OCI-LY3 (cell line): ENCODE data around the gene MYH9.

ENCODE experiments used
- EZH2phosphoT487 ChIP-seq: fragments of 200-600 bp; shearing (Covaris generic); IDR thresholded peaks from 2 replicates; pipeline ENCODE4 v1.6.1; 2018; ENCODE audit warnings: antibody characterized with exemption, mixed run types, low read depth
- TF ChIP-seq, protein P1 (sequence below): fragments of 200-600, 300-600 bp; sonication (generic); IDR thresholded peaks from 2 replicates; pipeline ENCODE4 v1.5.1; 2014; ENCODE audit warnings: antibody characterized with exemption, low read length, low read depth

DNA sequence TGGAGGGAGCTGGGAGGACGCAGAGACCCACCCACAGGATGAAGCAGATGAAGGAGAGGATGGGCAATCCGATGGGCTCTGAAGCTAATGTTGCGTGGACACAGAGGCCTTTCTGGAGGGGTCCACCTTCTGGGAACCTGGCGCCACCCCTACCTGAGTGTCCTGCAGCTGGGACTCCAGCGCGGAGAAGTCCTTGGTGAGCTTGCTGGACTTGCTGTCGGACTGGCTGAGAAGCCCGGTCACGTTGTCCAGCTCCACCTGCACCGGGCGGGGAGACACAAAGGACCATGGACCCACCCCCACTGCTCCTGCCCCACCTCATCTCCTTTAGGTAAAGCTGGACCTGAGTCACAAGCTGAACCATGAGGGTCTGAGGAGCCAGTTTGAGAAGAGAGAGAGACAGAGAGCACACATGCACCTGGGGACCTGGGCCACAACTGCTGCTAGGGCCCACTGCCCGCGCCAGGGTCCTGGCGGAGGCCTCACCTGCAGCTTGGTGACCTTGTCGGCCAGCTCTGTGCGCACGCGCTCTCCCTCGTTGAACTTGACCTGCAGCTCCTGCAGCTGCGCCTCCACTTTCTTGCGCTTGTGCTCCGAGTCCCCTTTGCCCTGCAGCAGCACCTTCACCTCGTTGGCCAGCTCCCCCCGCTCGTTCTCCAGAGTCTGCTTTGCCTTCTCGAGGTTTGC, 94.0 kb downstream of the MYH9 start:
- TF ChIP-seq, protein P1, sequence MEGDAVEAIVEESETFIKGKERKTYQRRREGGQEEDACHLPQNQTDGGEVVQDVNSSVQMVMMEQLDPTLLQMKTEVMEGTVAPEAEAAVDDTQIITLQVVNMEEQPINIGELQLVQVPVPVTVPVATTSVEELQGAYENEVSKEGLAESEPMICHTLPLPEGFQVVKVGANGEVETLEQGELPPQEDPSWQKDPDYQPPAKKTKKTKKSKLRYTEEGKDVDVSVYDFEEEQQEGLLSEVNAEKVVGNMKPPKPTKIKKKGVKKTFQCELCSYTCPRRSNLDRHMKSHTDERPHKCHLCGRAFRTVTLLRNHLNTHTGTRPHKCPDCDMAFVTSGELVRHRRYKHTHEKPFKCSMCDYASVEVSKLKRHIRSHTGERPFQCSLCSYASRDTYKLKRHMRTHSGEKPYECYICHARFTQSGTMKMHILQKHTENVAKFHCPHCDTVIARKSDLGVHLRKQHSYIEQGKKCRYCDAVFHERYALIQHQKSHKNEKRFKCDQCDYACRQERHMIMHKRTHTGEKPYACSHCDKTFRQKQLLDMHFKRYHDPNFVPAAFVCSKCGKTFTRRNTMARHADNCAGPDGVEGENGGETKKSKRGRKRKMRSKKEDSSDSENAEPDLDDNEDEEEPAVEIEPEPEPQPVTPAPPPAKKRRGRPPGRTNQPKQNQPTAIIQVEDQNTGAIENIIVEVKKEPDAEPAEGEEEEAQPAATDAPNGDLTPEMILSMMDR, result no peak
- TF ChIP-seq EZH2phosphoT487, result no peak
